CD4-positive, alpha-beta T cell treated with Interferon gamma for 1 hour (primary cell): Measurements from ENCODE around the gene ARHGAP32.
"Not testable (repeated sequence)": the region's sequence is repeated elsewhere in the genome, so short reads cannot be mapped to it uniquely, and the experiment has no call there.

Source experiments
- DNase-seq: peaks from one replicate; pipeline ENCODE4 v3.0.0-alpha.2; 2020

ARHGAP32 gene

GRCh38 chr11:128928400-128928799 is 263.7 kb downstream of the ARHGAP32 start:
- no peak for DNase-seq

- DNase-seq = no peak
These were observed 264.3 kb downstream of the ARHGAP32 start for GRCh38 chr11:128927683-128928336.

GRCh38 chr11:128927108-128927461 is 265.0 kb downstream of the ARHGAP32 start:
- DNase-seq = no peak

- DNase-seq = no peak
These were observed 265.6 kb downstream of the ARHGAP32 start for GRCh38 chr11:128926437-128927107.

- DNase-seq = no peak
These were observed 266.1 kb downstream of the ARHGAP32 start for GRCh38 chr11:128926000-128926399.

- DNase-seq = no peak
These were observed 266.9 kb downstream of the ARHGAP32 start for GRCh38 chr11:128925250-128925600.

- no peak for DNase-seq
These were observed 267.4 kb downstream of the ARHGAP32 start for GRCh38 chr11:128924510-128925249.

GRCh38 chr11:128924104-128924503 is 268.0 kb downstream of the ARHGAP32 start:
- no peak for DNase-seq

- no peak for DNase-seq
These were observed 270.3 kb downstream of the ARHGAP32 start for GRCh38 chr11:128921793-128922192.

- no peak for DNase-seq
These were observed 271.5 kb downstream of the ARHGAP32 start for GRCh38 chr11:128920666-128921065.

- DNase-seq = not testable (repeated sequence)
These were observed 272.5 kb downstream of the ARHGAP32 start for GRCh38 chr11:128919635-128920034.

GRCh38 chr11:128919216-128919615 is 272.9 kb downstream of the ARHGAP32 start:
- DNase-seq = no peak

GRCh38 chr11:128917144-128917724 is 274.9 kb downstream of the ARHGAP32 start:
- DNase-seq = no peak

- no peak for DNase-seq
These were observed 275.4 kb downstream of the ARHGAP32 start for GRCh38 chr11:128916681-128917080.

GRCh38 chr11:128916037-128916572 is 276.0 kb downstream of the ARHGAP32 start:
- no peak for DNase-seq

GRCh38 chr11:128915149-128915521 is 277.0 kb downstream of the ARHGAP32 start:
- DNase-seq = no peak
